ENCODE data around the gene SLFN14.

SLFN14 gene

DNA sequence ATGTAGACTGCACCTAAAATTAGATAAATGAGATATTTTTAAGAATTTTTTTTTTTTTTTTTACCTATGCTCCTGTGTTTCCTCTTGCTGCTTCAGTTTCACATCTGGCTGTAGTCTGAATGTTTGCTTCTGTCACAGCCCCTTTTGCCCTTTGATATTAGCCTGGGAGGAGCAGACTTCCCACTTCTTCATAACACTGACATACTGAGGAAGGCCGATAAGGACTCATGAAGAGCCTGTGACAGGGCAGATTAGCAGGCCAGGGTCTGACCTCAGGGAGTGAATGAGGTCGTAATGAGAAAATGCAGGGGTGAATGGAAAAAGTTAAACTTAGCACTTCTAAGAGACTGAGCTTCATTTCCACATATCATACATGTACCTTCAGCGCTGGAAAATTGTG is at the start of gene SLFN14:
TSS of gene SLFN14 (minus strand) at position 117 of the 400 bp plus-strand sequence. CDS start 2,757 bp downstream, outside the sequence.
- no peaks in the 10 kb centered on the region for H3F3A ChIP-seq (ENCODE audit: insufficient read depth, low read length)
- TF ChIP-seq, protein P1, sequence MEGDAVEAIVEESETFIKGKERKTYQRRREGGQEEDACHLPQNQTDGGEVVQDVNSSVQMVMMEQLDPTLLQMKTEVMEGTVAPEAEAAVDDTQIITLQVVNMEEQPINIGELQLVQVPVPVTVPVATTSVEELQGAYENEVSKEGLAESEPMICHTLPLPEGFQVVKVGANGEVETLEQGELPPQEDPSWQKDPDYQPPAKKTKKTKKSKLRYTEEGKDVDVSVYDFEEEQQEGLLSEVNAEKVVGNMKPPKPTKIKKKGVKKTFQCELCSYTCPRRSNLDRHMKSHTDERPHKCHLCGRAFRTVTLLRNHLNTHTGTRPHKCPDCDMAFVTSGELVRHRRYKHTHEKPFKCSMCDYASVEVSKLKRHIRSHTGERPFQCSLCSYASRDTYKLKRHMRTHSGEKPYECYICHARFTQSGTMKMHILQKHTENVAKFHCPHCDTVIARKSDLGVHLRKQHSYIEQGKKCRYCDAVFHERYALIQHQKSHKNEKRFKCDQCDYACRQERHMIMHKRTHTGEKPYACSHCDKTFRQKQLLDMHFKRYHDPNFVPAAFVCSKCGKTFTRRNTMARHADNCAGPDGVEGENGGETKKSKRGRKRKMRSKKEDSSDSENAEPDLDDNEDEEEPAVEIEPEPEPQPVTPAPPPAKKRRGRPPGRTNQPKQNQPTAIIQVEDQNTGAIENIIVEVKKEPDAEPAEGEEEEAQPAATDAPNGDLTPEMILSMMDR (IDR thresholded peaks at IDR 0.05; ENCODE audit: low read length): no peak
- no peak for TF ChIP-seq EZH2 (IDR thresholded peaks at IDR 0.05; ENCODE audit: borderline replicate concordance, low read length)
- H4K20me1 ChIP-seq (ENCODE audit: insufficient read depth, low read length): no peaks in the 10 kb centered on the region
- no peaks in the 10 kb centered on the region for H3K9me2 ChIP-seq (ENCODE audit: low read depth, low read length)
- H3K79me2 ChIP-seq (ENCODE audit: insufficient read depth, low read length): no peaks in the 10 kb centered on the region
- no peak within 1 kb of the TSS for H3K4me3 ChIP-seq (ENCODE audit: low read depth, low read length, poor library complexity, severe bottlenecking)
- H3K4me1 ChIP-seq (ENCODE audit: insufficient read depth, low read length, severe bottlenecking): no peaks in the 10 kb centered on the region
- no peaks in the 10 kb centered on the region for H3K36me3 ChIP-seq (ENCODE audit: insufficient read depth, low read length)
- no peak within 1 kb of the TSS for H2AFZ ChIP-seq (ENCODE audit: low read length)
- H3K9me3 ChIP-seq (ENCODE audit: low read length): no peaks in the 10 kb centered on the region
- no peak within 1 kb of the TSS for H3K27ac ChIP-seq (ENCODE audit: low read depth, low read length, poor library complexity, severe bottlenecking)
- H3K27me3 ChIP-seq (ENCODE audit: insufficient read depth, low read length): no peaks in the 10 kb centered on the region
- no peak within 1 kb of the TSS for H3K4me2 ChIP-seq (ENCODE audit: low read length)
- no peak within 1 kb of the TSS for H3K9ac ChIP-seq (ENCODE audit: low read length)

DNA sequence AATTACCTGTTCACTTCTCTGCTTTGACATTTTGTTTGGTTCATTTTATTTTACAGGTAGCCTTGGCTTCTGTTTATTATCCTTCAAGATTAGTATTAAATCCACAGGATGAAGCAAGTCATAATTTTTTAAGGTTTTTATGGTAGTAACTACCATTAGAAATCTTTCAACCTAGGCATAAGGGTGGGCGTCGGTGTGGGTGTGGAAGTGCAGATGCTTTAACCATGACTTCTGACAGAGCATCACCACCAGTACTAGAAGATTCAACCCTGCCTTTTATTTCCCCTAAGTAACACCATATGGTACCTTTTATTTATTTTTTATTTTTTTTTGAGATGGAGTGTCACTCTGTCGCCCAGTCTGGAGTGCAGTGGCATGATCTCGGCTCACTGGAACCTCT is 49.2 kb upstream of the SLFN14 start:
- Histone ChIP-seq H3K27ac (ENCODE audit: low read depth, low read length, poor library complexity, severe bottlenecking) (no peak overlapping the region), H3K9ac (ENCODE audit: low read length) (no peak overlapping the region), H3K36me3 (ENCODE audit: insufficient read depth, low read length) (peaks cover 38% of the 10 kb centered on the region), H2AFZ (ENCODE audit: low read length) (no peak overlapping the region), H3K4me3 (ENCODE audit: low read depth, low read length, poor library complexity, severe bottlenecking) (no peak overlapping the region), H3K9me2 (ENCODE audit: low read depth, low read length) (no peaks in the 10 kb centered on the region), H4K20me1 (ENCODE audit: insufficient read depth, low read length) (no peaks in the 10 kb centered on the region), H3K79me2 (ENCODE audit: insufficient read depth, low read length) (no peaks in the 10 kb centered on the region), H3F3A (ENCODE audit: insufficient read depth, low read length) (no peaks in the 10 kb centered on the region), H3K27me3 (ENCODE audit: insufficient read depth, low read length) (no peaks in the 10 kb centered on the region), H3K4me1 (ENCODE audit: insufficient read depth, low read length, severe bottlenecking) (no peaks in the 10 kb centered on the region), H3K9me3 (ENCODE audit: low read length) (no peaks in the 10 kb centered on the region), H3K4me2 (ENCODE audit: low read length) (no peak overlapping the region)
- no peak for TF ChIP-seq EZH2 (IDR thresholded peaks at IDR 0.05; ENCODE audit: borderline replicate concordance, low read length)
- TF ChIP-seq, protein P1 (IDR thresholded peaks at IDR 0.05; ENCODE audit: low read length): no peak

DNA sequence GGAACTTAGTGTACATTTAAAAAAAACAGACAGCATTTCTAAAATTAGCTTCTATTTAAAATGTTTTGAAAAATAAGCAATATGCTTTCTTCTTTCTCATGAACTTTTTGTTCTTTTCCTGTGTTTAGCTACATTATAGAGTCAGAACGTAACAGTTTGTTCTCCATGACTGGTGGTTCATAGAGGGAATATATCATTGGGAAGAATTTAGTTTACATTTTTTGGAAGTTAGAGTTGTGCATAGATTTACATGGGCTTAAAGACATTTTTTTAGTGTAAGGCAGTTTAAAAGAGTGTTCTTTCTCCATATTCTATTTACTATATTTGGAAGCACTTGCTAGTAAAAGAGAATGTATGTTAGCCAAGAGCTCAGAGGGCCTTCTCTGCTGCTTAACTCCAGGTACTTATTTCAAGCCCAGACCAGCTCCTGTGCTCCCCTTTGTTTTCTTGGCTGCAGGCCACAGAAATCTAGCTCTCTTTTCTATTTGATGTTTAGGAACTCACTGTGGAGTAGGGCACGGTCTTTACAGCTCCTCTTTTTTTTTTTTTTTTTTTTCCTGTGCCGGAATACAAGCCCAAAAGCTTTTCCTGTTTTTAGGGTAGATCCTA is 46.7 kb upstream of the SLFN14 start:
- Histone ChIP-seq H3K9me3 (ENCODE audit: low read length) (no peaks in the 10 kb centered on the region), H3K79me2 (ENCODE audit: insufficient read depth, low read length) (no peaks in the 10 kb centered on the region), H3K27ac (ENCODE audit: low read depth, low read length, poor library complexity, severe bottlenecking) (no peak overlapping the region), H3F3A (ENCODE audit: insufficient read depth, low read length) (no peaks in the 10 kb centered on the region), H3K27me3 (ENCODE audit: insufficient read depth, low read length) (no peaks in the 10 kb centered on the region), H3K4me1 (ENCODE audit: insufficient read depth, low read length, severe bottlenecking) (no peaks in the 10 kb centered on the region), H2AFZ (ENCODE audit: low read length) (no peak overlapping the region), H3K36me3 (ENCODE audit: insufficient read depth, low read length) (peaks cover 46% of the 10 kb centered on the region), H3K4me2 (ENCODE audit: low read length) (no peak overlapping the region), H3K9me2 (ENCODE audit: low read depth, low read length) (no peaks in the 10 kb centered on the region), H3K9ac (ENCODE audit: low read length) (no peak overlapping the region), H4K20me1 (ENCODE audit: insufficient read depth, low read length) (no peaks in the 10 kb centered on the region), H3K4me3 (ENCODE audit: low read depth, low read length, poor library complexity, severe bottlenecking) (no peak overlapping the region)
- TF ChIP-seq EZH2 (IDR thresholded peaks at IDR 0.05; ENCODE audit: borderline replicate concordance, low read length): no peak
- TF ChIP-seq, protein P1 (IDR thresholded peaks at IDR 0.05; ENCODE audit: low read length): no peak

Data from OCI-LY1 (cell line).